ENCODE results near the gene LRRC4C.

Gene LRRC4C

DNA sequence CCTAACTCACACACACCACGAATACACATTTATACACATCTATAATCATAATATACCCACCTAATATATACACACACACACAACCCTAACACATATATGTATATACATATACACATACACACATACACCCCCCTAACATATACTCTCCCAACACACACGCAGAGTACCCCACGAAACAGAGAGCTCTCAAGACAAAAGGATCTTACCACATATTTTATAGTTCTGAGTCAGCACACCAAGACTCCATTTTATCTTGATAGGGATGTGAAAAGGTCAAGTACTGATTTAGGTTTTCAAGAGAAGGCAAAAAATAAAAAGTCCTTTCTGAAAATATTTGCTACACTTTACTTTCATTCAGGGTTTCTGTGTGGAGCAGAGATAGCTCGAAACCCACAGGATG, 1207.2 kb downstream of the LRRC4C start:
- H3K4me3 ChIP-seq (ENCODE audit: low read depth, low read length): no peak overlapping the region
- TF ChIP-seq CTCF (IDR thresholded peaks at IDR 0.05; ENCODE audit: low read depth, low read length): no peak

GRCh38 chr11:40246983-40247382, 1212.5 kb downstream of the LRRC4C start:
- no peak for TF ChIP-seq CTCF (IDR thresholded peaks at IDR 0.05; ENCODE audit: low read depth, low read length)

DNA sequence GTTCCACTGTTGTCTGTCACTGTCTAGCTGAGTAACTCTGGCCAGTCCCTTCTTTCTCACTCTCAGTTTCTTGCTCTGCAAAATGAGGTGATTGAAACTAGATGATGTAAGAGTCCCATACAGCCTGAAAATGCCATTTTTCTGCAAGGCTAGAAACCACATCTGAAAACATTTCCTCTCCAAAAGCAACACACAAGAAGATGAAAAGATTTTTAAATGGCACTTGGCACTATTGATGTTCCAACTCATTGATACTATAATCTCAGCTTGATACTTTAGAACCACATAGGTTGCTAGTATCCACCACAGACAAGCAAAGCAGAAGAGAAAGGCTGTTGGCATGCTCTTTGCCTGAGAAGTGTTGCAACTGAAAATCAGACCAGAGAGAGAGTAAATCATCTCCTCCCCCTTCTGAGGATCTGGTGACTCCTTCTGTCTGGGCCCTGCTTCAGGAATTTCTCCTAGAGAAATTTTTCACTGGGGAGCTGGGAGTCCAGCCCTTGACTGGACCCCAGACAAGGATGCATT, 1217.9 kb downstream of the LRRC4C start:
- TF ChIP-seq CTCF (IDR thresholded peaks at IDR 0.05; ENCODE audit: low read depth, low read length): no peak
- no peak overlapping the region for H3K4me3 ChIP-seq (ENCODE audit: low read depth, low read length)

More at GRCh38 chr11:40246983-40247382, 1212.5 kb downstream of the LRRC4C start:
- H3K4me3 ChIP-seq (ENCODE audit: low read depth, low read length): no peak overlapping the region

DNA sequence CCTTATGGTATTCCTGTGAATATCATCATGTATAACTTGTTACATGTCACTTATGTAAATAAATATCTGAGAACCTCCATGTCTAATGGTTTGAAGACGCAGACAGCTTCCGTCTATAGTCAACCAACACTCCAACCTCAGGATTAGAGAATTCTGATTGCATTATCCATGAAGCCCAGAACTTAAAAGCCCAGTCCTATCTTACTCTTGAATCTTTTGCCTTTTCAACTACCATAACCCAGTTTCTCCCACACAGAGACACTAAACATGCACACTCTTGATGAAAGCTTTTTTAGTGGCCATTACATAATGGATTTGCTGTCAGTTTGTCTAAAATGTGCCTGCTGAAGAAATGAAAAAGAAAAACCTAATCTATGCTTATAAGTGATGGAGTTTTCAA, 1219.2 kb downstream of the LRRC4C start:
- TF ChIP-seq CTCF (IDR thresholded peaks at IDR 0.05; ENCODE audit: low read depth, low read length): no peak
- H3K4me3 ChIP-seq (ENCODE audit: low read depth, low read length): no peak overlapping the region

DNA sequence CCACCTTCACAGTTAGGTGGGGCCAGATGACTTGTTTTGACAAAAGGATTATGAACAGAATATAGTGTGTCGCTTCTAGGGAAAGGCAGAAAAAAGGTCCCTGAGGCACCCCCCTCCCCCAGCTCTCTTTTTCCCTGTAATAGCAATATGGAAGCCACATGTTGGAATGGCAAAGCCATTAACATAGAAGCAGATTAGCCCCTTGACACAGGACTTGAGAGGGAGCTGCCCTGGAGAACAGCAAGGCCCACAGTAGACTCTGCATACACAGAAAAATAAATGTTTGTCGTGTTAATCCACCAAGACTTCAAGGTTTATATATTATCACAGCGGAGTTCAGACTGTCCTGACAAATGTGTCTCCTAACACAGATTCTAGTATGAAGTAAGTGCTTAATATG, 1222.9 kb downstream of the LRRC4C start:
- no peak for TF ChIP-seq CTCF (IDR thresholded peaks at IDR 0.05; ENCODE audit: low read depth, low read length)
- H3K4me3 ChIP-seq (ENCODE audit: low read depth, low read length): no peak overlapping the region

DNA sequence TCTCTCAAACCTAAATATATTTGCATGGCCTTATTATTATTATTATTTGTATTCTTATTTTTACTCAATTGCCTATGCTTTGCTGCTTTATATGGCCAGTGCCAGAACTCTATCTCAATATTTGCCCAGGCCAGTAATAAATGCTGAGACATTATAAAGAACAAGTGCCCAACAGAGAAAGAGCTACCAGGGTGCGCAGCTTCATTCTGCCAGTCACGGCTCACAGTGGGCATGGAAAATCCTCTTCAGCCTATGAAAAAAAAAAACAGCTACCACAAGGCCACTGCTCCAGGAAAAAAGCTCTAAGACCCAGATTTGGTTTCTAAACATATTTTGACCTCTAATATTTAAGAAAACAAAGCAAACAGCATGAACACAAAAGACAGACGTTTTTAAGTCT, 1223.6 kb downstream of the LRRC4C start:
- no peak overlapping the region for H3K4me3 ChIP-seq (ENCODE audit: low read depth, low read length)
- no peak for TF ChIP-seq CTCF (IDR thresholded peaks at IDR 0.05; ENCODE audit: low read depth, low read length)

- H3K4me3 ChIP-seq (ENCODE audit: low read depth, low read length): no peak overlapping the region
- no peak for TF ChIP-seq CTCF (IDR thresholded peaks at IDR 0.05; ENCODE audit: low read depth, low read length)
Observed at GRCh38 chr11:40230821-40231220, 1228.6 kb downstream of the LRRC4C start.

Data from WI38 (cell line).